Natural killer cell (primary cell): Measurements from ENCODE around the gene MARCO. TPM values are rescaled to one million over a fixed set of nuclear protein-coding genes. Genes with fewer than 3 reads are reported as not detected.

Source experiments
- ATAC-seq, 3 donors: fragments of 150-1000 bp in 2 of 3; fragments of 200-7000 bp in 1 of 3; cut with Tn5 transposase; 1 replicate in 1 of 3; 2 replicates in 2 of 3; pipeline ENCODE4 v1.10.0; 2021; ENCODE audit warnings: mild to moderate bottlenecking in 2 of 3, moderate library complexity in 2 of 3
- DNase-seq, 2 donors: peaks; one replicate each; pipeline versions ENCODE4 v3.0.0 to v3.0.0-alpha.2; 2013 to 2021; ENCODE audit warnings: mixed read lengths in 1 of 2
- H3K27ac ChIP-seq: one replicate; pipeline ENCODE4 v1.5.1; 2013; ENCODE audit warnings: mild to moderate bottlenecking, low read length
- H3K27me3 ChIP-seq: one replicate; pipeline ENCODE4 v1.6.1; 2013; ENCODE audit warnings: low read length; ENCODE audit not compliant: control insufficient read depth, insufficient read depth
- H3K36me3 ChIP-seq: one replicate; pipeline ENCODE4 v1.6.1; 2013; ENCODE audit warnings: low read length; ENCODE audit not compliant: control insufficient read depth, insufficient read depth
- H3K4me1 ChIP-seq: one replicate; pipeline ENCODE4 v1.6.1; 2013; ENCODE audit warnings: low read length; ENCODE audit not compliant: control insufficient read depth, insufficient read depth
- H3K4me3 ChIP-seq: one replicate; pipeline ENCODE4 v1.5.1; 2013; ENCODE audit warnings: low read length
- H3K9me3 ChIP-seq: one replicate; pipeline ENCODE4 v1.6.1; 2013; ENCODE audit warnings: low read length; ENCODE audit not compliant: control insufficient read depth, insufficient read depth
- H3K27ac Mint-ChIP-seq, 2 donors: one replicate each; pipeline ENCODE4 v1.8.0; 2022; ENCODE audit warnings: mild to moderate bottlenecking in 2 of 2, mixed read lengths in 2 of 2, moderate library complexity in 1 of 2
- H3K27me3 Mint-ChIP-seq, 2 donors: one replicate each; pipeline ENCODE4 v1.8.0; 2022; ENCODE audit warnings: low read depth in 2 of 2, mixed read lengths in 2 of 2
- H3K36me3 Mint-ChIP-seq: one replicate; pipeline ENCODE4 v1.8.0; 2022; ENCODE audit warnings: mixed read lengths
- H3K4me1 Mint-ChIP-seq, 2 donors: one replicate each; pipeline ENCODE4 v1.8.0; 2022; ENCODE audit warnings: mixed read lengths in 2 of 2
- H3K4me3 Mint-ChIP-seq: one replicate; pipeline ENCODE4 v1.8.0; 2022; ENCODE audit warnings: mild to moderate bottlenecking, moderate library complexity, mixed read lengths
- H3K9me3 Mint-ChIP-seq, 2 donors: one replicate each; pipeline ENCODE4 v1.8.0; 2022; ENCODE audit warnings: mixed read lengths in 2 of 2
- CTCF ChIP-seq: fragments of 200-600 bp; IDR thresholded peaks from one replicate; pipeline ENCODE4 v1.8.0; 2022; ENCODE audit warnings: antibody characterized with exemption
- WGBS: methylation state at CpG from one replicate; pipeline ENCODE4 v1.1.7; 2013; ENCODE audit warnings: missing lambda C conversion rate; ENCODE audit not compliant: insufficient coverage; 5-methylcytosine and 5-hydroxymethylcytosine counted together
- intact Hi-C: fragments of 100-400 bp; cut with micrococcal nuclease; formaldehyde crosslinking; loops from one replicate; pipeline ENCODE4 v1.14.2; 2022
- total RNA-seq, 4 donors: library from RNA; stranded (reverse); fragments of 120-200 nt in 1 of 4; gene quantifications; one replicate each; pipeline versions ENCODE4 v1.2.3 to v1.2.4, GENCODE V29; 2013 to 2022

Gene MARCO
- total RNA-seq, 3 donors from 2014 or later (not counting 1 experiment from before 2014, with no cell fraction given) = 0.38 to 0.75 TPM; not detected in 1

DNA sequence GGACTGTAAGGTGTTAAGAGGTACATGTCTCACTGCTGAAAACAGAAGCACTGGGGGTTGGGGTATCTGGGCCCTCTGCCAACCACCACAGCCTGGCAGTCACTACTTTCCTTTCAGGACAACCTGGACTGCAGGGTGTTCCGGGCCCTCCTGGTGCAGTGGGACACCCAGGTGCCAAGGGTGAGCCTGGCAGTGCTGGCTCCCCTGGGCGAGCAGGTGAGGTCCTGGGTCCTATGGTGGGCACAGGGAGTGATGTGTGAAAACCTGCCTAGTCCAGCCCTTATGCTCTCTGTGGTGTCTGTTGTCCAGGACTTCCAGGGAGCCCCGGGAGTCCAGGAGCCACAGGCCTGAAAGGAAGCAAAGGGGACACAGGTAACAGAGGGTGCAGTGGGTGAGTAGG lies 40.0 kb downstream of the MARCO start:
- Mint-ChIP-seq H3K9me3 (no peaks in the 10 kb centered on the region), H3K4me3 (no peak overlapping the region), H3K27me3 (peaks cover 5 to 8% of the 10 kb centered on the region in 2 donors), H3K36me3 (no peaks in the 10 kb centered on the region), H3K27ac (no peak overlapping the region), H3K4me1 (no peaks in the 10 kb centered on the region)
- intact Hi-C loops = no loop called here
- no peak overlapping the region for H3K27ac ChIP-seq
- ATAC-seq (no peak), DNase-seq (no peak)
- no peaks in the 10 kb centered on the region for H3K36me3 ChIP-seq
- 80% methylated on average over 3 of the region's 3 CpGs for WGBS
- H3K9me3 ChIP-seq = no peaks in the 10 kb centered on the region
- TF ChIP-seq CTCF = no peak
- no peaks in the 10 kb centered on the region for H3K27me3 ChIP-seq
- no peaks in the 10 kb centered on the region for H3K4me1 ChIP-seq
- H3K4me3 ChIP-seq = no peak overlapping the region

DNA sequence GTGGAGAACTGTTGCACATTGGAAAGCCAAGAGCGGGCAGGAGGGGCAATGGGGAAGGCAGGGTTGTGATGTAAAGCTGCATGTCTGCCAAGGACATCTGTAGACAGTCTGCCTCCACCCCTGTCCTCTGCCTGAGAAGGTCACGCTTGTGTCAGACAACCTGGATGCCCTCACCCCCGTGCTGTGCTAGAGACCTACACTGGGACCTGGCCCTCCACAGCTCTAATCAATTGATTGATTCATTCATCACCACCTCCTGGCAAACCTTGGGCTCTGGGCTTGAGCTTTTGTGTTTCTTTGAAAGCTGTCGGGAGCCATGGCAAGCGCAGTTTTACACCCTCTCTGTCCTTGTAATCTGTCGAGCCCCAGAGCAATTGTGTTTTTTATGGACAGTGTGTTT lies 41.1 kb downstream of the MARCO start:
- WGBS = 77% methylated on average over 6 of the region's 6 CpGs
- no peak overlapping the region for H3K4me3 Mint-ChIP-seq
- no peaks in the 10 kb centered on the region for H3K4me1 Mint-ChIP-seq
- no peaks in the 10 kb centered on the region for H3K9me3 Mint-ChIP-seq
- no peak overlapping the region for H3K27ac Mint-ChIP-seq
- H3K4me3 ChIP-seq = no peak overlapping the region
- DNase-seq (no peak), ATAC-seq (no peak)
- H3K36me3 Mint-ChIP-seq = no peaks in the 10 kb centered on the region
- no peaks in the 10 kb centered on the region for H3K36me3 ChIP-seq
- intact Hi-C loops = no loop called here
- H3K27me3 Mint-ChIP-seq = peaks cover 2 to 8% of the 10 kb centered on the region in 2 donors
- no peaks in the 10 kb centered on the region for H3K4me1 ChIP-seq
- H3K27me3 ChIP-seq = no peaks in the 10 kb centered on the region
- no peak for TF ChIP-seq CTCF
- H3K9me3 ChIP-seq = no peaks in the 10 kb centered on the region
- H3K27ac ChIP-seq = no peak overlapping the region

DNA sequence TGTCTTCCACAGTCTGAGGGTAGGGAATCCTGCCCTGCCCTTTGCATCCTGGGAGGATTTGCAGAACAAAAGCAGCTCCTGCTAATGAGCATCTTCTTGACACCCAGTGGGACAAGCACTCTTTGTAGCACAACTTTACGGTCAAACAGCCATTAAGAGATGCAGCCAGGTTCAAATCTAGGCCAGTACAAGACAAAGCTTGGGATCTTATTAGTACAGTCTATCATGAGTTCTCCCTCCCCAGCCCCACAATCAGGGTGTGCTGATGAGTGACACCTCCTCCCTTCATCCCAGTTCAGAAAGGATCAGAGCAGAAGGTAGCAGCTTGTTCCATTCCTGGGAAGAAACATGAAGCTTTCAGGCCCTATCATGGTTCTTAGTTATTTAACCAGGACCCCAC lies 41.9 kb downstream of the MARCO start:
- no peak for DNase-seq
- Mint-ChIP-seq H3K27ac (no peak overlapping the region), H3K9me3 (no peaks in the 10 kb centered on the region), H3K27me3 (peaks cover 2 to 8% of the 10 kb centered on the region in 2 donors), H3K36me3 (no peaks in the 10 kb centered on the region), H3K4me3 (no peak overlapping the region), H3K4me1 (no peaks in the 10 kb centered on the region)
- ATAC-seq = no peak
- intact Hi-C loops = no loop called here
- Histone ChIP-seq H3K36me3 (no peaks in the 10 kb centered on the region), H3K4me1 (no peaks in the 10 kb centered on the region), H3K4me3 (no peak overlapping the region), H3K27me3 (no peaks in the 10 kb centered on the region), H3K9me3 (no peaks in the 10 kb centered on the region), H3K27ac (no peak overlapping the region)
- WGBS = 89% methylated on average over 1 of the region's 1 CpG
- no peak for TF ChIP-seq CTCF

GRCh38 chr2:118986738-118987137 lies 44.7 kb downstream of the MARCO start:
- H3K9me3 Mint-ChIP-seq = no peaks in the 10 kb centered on the region
- no peaks in the 10 kb centered on the region for H3K27me3 ChIP-seq
- peaks cover 0 to 2% of the 10 kb centered on the region in 2 donors for H3K27me3 Mint-ChIP-seq
- no peak overlapping the region for H3K27ac Mint-ChIP-seq
- no peak overlapping the region for H3K4me3 ChIP-seq
- intact Hi-C loops = no loop called here
- H3K9me3 ChIP-seq = no peaks in the 10 kb centered on the region
- no peaks in the 10 kb centered on the region for H3K4me1 Mint-ChIP-seq
- no peaks in the 10 kb centered on the region for H3K36me3 Mint-ChIP-seq
- H3K4me3 Mint-ChIP-seq = no peak overlapping the region
- TF ChIP-seq CTCF = no peak
- H3K4me1 ChIP-seq = no peaks in the 10 kb centered on the region
- no peak for ATAC-seq
- no peak for DNase-seq
- no peak overlapping the region for H3K27ac ChIP-seq
- no peaks in the 10 kb centered on the region for H3K36me3 ChIP-seq
- 11% methylated on average over 2 of the region's 2 CpGs for WGBS
